Colonic mucosa (tissue), 4 donors: Measurements from ENCODE around the gene SPSB2. TPM values are rescaled to one million over a fixed set of nuclear protein-coding genes. Genes with fewer than 3 reads are reported as not detected.

Source experiments
- DNase-seq: peaks from one replicate; pipeline ENCODE4 v3.0.0-alpha.2; 2020
- H3K27ac ChIP-seq: fragments of 200-600 bp; one replicate; pipeline ENCODE4 v1.8.0; 2021
- H3K27me3 ChIP-seq: fragments of 200-600 bp; one replicate; pipeline ENCODE4 v1.8.0; 2021
- H3K36me3 ChIP-seq: fragments of 200-600 bp; one replicate; pipeline ENCODE4 v1.8.0; 2021
- H3K4me1 ChIP-seq: fragments of 200-600 bp; one replicate; pipeline ENCODE4 v1.8.0; 2021; ENCODE audit warnings: mild to moderate bottlenecking
- H3K4me3 ChIP-seq: fragments of 200-600 bp; one replicate; pipeline ENCODE4 v1.8.0; 2021
- H3K9ac ChIP-seq, 2 donors: one replicate each; pipeline ENCODE4 v1.7.0; 2013; ENCODE audit warnings: control low read depth in 2 of 2, low read depth in 2 of 2, low read length in 2 of 2
- H3K9me3 ChIP-seq: fragments of 200-600 bp; one replicate; pipeline ENCODE4 v1.8.0; 2021
- CTCF ChIP-seq: fragments of 200-600 bp; IDR thresholded peaks from one replicate; pipeline ENCODE4 v1.8.0; 2022; ENCODE audit warnings: antibody characterized with exemption, mild to moderate bottlenecking
- intact Hi-C: fragments of 100-400 bp; cut with DNase I; formaldehyde crosslinking; loops from one replicate; pipeline ENCODE4 v1.14.1; 2022
- total RNA-seq, 2 donors: library from RNA; stranded (reverse); fragmentation: NEBNext Ultra II Directional in 1 of 2; extraction: Animal tissue kit (Norgen Biotek cat#: 25700) in 1 of 2; gene quantifications; one replicate each; pipeline ENCODE4 v1.2.1, GENCODE V29; 2021
- donor health status: healthy.
- donor health status: DM: no; HTN: no; CAD: no.
- donor health status: DM: no; HTN: no; CAD: no.

Gene SPSB2
- 10 to 100 TPM in 1 of 2 donors, 1 to 10 TPM in 1; 8.4 to 19.8 TPM for total RNA-seq

GRCh38 chr12:6873094-6874014 lies at the start of gene SPSB2:
TSS of gene SPSB2 (minus strand) at chr12:6873303. CDS start at chr12:6872901, 402 bp downstream.
- Histone ChIP-seq H3K4me3 (peak within 1 kb of the TSS; percentile 80), H3K36me3 (peaks cover 12% of the 10 kb centered on the region), H3K9ac (peak within 1 kb of the TSS; percentile 81 to 95), H3K27me3 (no peaks in the 10 kb centered on the region), H3K9me3 (no peaks in the 10 kb centered on the region), H3K4me1 (peaks cover 19% of the 10 kb centered on the region), H3K27ac (peak within 1 kb of the TSS; percentile 77)
- intact Hi-C loops = no loop called here
- no peak for TF ChIP-seq CTCF
- peak; percentile 99 for DNase-seq

GRCh38 chr12:6921996-6922946 lies 49.2 kb upstream of the SPSB2 start:
- no peak for DNase-seq
- H3K9ac ChIP-seq = peak overlapping the region; percentile 4 to 12
- TF ChIP-seq CTCF = no peak
- no peak overlapping the region for H3K4me3 ChIP-seq
- H3K4me1 ChIP-seq = peaks cover 10% of the 10 kb centered on the region
- H3K27ac ChIP-seq = no peak overlapping the region
- intact Hi-C loops = loop anchor here (5.0 kb wide), 1 partner anchor 170 kb away; the partner anchor contains the start of gene C1R
- H3K27me3 ChIP-seq = no peaks in the 10 kb centered on the region
- H3K9me3 ChIP-seq = no peaks in the 10 kb centered on the region
- no peaks in the 10 kb centered on the region for H3K36me3 ChIP-seq

GRCh38 chr12:6921539-6921938 lies 48.4 kb upstream of the SPSB2 start:
- no peaks in the 10 kb centered on the region for H3K9me3 ChIP-seq
- no peak for TF ChIP-seq CTCF
- no peak for DNase-seq
- H3K27me3 ChIP-seq = no peaks in the 10 kb centered on the region
- H3K4me1 ChIP-seq = peaks cover 10% of the 10 kb centered on the region
- no peak overlapping the region for H3K27ac ChIP-seq
- no peak overlapping the region for H3K4me3 ChIP-seq
- H3K9ac ChIP-seq = peak overlapping the region in 1 of 2 donors; percentile 15
- intact Hi-C loops = loop anchor here (5.0 kb wide), 1 partner anchor 171 kb away; the partner anchor contains the start of gene C1R
- no peaks in the 10 kb centered on the region for H3K36me3 ChIP-seq

GRCh38 chr12:6919588-6919987 lies 46.5 kb upstream of the SPSB2 start:
- Histone ChIP-seq H3K9ac (no peak overlapping the region), H3K27me3 (no peaks in the 10 kb centered on the region), H3K36me3 (no peaks in the 10 kb centered on the region), H3K27ac (no peak overlapping the region), H3K9me3 (no peaks in the 10 kb centered on the region), H3K4me1 (no peaks in the 10 kb centered on the region), H3K4me3 (no peak overlapping the region)
- DNase-seq = no peak
- no peak for TF ChIP-seq CTCF
- intact Hi-C loops = no loop called here
